ENCODE data around the gene MUC12.
"Not testable (repeated sequence)": the region's sequence is repeated elsewhere in the genome, so short reads cannot be mapped to it uniquely, and the experiment has no call there.

The MUC12 gene

DNA sequence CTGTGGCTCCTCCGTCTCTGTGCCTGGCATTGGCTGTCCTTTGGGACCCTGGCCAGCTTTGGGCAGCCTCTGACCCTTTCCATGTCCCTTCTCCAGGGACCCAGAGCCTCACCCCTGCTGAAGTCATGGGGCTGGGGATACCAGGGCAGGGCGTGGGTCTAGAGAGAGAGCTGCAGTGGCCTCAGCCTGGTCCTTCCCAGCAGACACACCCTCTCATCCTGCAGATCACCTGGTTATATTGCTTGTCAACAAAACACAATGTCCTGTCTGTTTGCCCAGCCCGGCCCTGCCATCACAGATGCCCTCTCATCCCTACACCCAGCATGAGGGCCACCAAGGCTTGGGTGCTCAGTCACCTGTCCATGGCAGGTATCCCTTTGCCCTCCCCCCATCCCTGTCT is 52.3 kb downstream of the MUC12 start:
- no peak overlapping the region for H3K4me3 ChIP-seq (ENCODE audit: low read length)
- TF ChIP-seq, protein P1, sequence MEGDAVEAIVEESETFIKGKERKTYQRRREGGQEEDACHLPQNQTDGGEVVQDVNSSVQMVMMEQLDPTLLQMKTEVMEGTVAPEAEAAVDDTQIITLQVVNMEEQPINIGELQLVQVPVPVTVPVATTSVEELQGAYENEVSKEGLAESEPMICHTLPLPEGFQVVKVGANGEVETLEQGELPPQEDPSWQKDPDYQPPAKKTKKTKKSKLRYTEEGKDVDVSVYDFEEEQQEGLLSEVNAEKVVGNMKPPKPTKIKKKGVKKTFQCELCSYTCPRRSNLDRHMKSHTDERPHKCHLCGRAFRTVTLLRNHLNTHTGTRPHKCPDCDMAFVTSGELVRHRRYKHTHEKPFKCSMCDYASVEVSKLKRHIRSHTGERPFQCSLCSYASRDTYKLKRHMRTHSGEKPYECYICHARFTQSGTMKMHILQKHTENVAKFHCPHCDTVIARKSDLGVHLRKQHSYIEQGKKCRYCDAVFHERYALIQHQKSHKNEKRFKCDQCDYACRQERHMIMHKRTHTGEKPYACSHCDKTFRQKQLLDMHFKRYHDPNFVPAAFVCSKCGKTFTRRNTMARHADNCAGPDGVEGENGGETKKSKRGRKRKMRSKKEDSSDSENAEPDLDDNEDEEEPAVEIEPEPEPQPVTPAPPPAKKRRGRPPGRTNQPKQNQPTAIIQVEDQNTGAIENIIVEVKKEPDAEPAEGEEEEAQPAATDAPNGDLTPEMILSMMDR (conservative IDR thresholded peaks at IDR 0.05; ENCODE audit: low read length) = no peak
- DNase-seq (ENCODE audit: low read depth) = no peak

DNA sequence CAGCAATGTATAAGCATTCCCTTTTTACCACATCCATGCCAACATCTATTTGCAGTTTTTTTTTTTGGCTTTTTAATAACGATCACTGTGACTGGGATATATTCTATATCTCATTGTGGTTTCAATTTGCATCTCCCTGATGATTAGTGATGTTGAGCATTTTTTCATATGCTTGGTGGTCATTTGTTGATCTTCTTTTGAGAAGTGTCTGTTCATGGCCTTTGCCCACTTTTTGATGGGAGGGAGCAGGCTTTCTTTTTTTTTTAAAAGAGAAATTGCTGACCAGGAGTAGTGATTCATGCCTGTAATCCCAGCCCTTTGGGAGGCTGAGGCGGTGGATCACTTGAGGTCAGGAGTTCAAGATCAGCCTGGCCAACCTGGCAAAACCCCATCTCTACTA is 54.5 kb downstream of the MUC12 start:
- no peak overlapping the region for H3K4me3 ChIP-seq (ENCODE audit: low read length)
- TF ChIP-seq, protein P1 (conservative IDR thresholded peaks at IDR 0.05; ENCODE audit: low read length) = no peak
- no peak for DNase-seq (ENCODE audit: low read depth)

DNA sequence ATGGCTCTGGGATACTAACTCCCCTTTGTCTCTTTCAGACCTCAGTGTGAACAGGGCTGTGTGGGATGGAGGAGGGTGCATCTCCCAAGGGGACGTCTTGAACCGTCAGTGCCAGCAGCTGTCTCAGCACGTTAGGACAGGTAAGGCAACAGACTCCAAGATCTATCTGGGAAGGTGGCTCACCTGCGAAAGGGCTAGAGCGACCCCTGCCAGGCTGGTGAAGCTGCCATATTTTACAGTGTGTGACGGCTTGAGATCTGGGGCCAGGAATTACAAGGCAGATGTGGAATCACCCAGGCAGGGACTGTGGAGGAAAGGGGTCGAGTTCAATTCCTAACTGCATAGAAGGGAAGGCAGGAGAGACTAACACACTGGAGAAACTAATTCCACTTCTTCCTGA is 61.7 kb downstream of the MUC12 start:
- DNase-seq (ENCODE audit: low read depth) = no peak
- TF ChIP-seq, protein P1 (conservative IDR thresholded peaks at IDR 0.05; ENCODE audit: low read length) = no peak
- no peak overlapping the region for H3K4me3 ChIP-seq (ENCODE audit: low read length)

DNA sequence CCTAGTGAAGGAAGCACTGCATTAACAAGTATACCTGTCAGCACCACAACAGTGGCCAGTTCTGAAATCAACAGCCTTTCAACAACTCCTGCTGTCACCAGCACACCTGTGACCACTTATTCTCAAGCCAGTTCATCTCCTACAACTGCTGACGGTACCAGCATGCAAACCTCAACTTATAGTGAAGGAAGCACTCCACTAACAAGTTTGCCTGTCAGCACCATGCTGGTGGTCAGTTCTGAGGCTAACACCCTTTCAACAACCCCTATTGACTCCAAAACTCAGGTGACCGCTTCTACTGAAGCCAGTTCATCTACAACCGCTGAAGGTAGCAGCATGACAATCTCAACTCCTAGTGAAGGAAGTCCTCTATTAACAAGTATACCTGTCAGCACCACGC is 66.6 kb downstream of the MUC12 start:
- TF ChIP-seq, protein P1 (conservative IDR thresholded peaks at IDR 0.05; ENCODE audit: low read length) = no peak
- H3K4me3 ChIP-seq (ENCODE audit: low read length) = no peak overlapping the region
- DNase-seq (ENCODE audit: low read depth) = no peak

DNA sequence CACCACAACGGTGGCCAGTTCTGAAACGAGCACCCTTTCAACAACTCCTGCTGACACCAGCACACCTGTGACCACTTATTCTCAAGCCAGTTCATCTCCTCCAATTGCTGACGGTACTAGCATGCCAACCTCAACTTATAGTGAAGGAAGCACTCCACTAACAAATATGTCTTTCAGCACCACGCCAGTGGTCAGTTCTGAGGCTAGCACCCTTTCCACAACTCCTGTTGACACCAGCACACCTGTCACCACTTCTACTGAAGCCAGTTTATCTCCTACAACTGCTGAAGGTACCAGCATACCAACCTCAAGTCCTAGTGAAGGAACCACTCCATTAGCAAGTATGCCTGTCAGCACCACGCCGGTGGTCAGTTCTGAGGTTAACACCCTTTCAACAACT is 71.9 kb downstream of the MUC12 start:
- H3K4me3 ChIP-seq (ENCODE audit: low read length); DNase-seq (ENCODE audit: low read depth): not testable (repeated sequence)

DNA sequence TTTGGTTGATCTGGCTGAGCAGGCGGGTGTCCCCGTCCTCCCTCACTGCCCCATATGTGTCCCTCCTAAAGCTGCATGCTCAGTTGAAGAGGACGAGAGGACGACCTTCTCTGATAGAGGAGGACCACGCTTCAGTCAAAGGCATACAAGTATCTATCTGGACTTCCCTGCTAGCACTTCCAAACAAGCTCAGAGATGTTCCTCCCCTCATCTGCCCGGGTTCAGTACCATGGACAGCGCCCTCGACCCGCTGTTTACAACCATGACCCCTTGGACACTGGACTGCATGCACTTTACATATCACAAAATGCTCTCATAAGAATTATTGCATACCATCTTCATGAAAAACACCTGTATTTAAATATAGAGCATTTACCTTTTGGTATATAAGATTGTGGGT is 89.0 kb downstream of the MUC12 start:
- no peak overlapping the region for H3K4me3 ChIP-seq (ENCODE audit: low read length)
- TF ChIP-seq, protein P1 (conservative IDR thresholded peaks at IDR 0.05; ENCODE audit: low read length) = no peak
- peak; percentile 39 for DNase-seq (ENCODE audit: low read depth)

DNA sequence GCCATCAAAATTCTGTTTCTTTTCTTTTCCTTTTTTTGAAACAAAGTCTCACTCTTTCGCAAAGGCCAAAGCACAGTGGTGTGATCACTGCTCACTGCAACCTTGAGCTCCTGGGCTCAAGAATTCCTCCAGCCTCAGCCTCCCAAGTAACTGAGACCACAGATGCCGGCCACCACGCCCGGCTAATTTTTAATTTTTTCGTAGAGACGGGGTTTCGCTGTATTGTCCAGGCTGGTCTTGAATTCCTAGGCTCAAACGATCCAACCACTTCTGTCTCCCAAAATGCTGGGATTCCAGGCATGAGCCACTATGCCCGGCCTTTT is 90.2 kb downstream of the MUC12 start:
- H3K4me3 ChIP-seq (ENCODE audit: low read length) = no peak overlapping the region
- TF ChIP-seq, protein P1 (conservative IDR thresholded peaks at IDR 0.05; ENCODE audit: low read length) = no peak
- DNase-seq (ENCODE audit: low read depth) = no peak

DNA sequence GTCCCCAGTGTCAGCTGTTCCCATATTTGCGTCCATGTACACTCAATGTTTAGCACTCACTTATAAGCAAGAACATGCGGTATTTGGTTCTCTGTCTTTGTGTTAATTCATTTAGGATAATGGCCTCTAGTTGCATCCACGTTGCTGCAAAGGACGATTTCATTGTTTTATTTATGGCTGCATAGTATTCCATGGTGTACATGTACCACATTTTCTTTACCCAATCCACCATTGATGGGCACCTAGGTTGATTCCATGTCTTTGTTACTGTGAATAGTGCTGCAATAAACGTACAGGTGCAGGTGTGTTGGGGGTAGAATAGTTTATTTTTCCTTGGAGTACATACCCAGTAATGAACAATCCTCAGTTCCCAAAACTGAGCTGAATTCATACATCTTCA is 91.6 kb downstream of the MUC12 start:
- TF ChIP-seq, protein P1 (conservative IDR thresholded peaks at IDR 0.05; ENCODE audit: low read length) = no peak
- no peak for DNase-seq (ENCODE audit: low read depth)
- H3K4me3 ChIP-seq (ENCODE audit: low read length) = no peak overlapping the region

DNA sequence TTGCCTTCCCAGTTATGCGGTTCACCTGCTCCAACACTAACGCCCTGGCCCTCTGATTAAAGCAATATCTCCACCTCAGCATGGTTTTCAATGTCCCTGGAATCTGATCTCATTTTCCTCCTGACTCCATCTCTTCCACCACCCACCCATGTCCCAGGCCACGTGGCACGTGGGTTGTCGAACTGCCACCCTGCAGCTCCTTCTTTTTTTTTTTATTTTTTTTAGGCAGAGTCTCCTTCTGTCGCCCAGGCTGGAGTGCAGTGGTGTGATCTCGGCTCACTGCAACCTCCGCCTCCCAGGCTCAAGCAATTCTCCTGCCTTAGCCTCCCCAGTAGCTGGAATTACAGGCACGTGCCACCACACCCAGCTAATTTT is 94.8 kb downstream of the MUC12 start:
- DNase-seq (ENCODE audit: low read depth) = not testable (repeated sequence)

DNA sequence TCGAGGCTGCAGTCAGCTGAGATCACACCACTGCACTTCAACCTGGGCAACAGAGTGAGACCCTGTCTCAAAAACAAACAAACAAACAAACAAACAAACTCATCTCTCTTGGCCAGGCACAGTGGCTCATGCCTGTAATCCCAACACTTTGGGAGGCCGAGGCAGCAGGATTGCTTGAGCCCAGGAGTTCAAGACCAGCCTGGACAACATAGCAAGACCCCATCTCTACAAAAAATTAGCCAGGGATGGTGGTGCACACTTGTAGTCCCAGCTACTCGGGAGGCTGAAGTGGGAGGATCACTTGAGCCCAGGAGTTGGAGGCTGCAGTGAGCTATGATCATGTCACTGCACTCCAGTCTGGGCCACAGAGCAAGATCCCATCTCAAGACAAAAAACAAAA is 95.8 kb downstream of the MUC12 start:
- DNase-seq (ENCODE audit: low read depth); H3K4me3 ChIP-seq (ENCODE audit: low read length): not testable (repeated sequence)

More for the DNA sequence above, 94.8 kb downstream of the MUC12 start:
- not testable (repeated sequence) for H3K4me3 ChIP-seq (ENCODE audit: low read length)
